ENCODE measurements around the gene APOH.
"Not testable (repeated sequence)": the region's sequence is repeated elsewhere in the genome, so short reads cannot be mapped to it uniquely, and the experiment has no call there.

Gene APOH

GRCh38 chr17:66262767-66263166 lies 33.6 kb upstream of the APOH start:
- Histone ChIP-seq H3K4me1 (ENCODE audit: control insufficient read depth in 1 of 2, insufficient read depth in 1 of 2, low read depth in 1 of 2, low read length in 1 of 2) (no peaks in the 10 kb centered on the region), H3K36me3 (no peaks in the 10 kb centered on the region), H3K9me3 (no peaks in the 10 kb centered on the region), H3K27me3 (peaks cover 15% of the 10 kb centered on the region), H3K27ac (no peak overlapping the region), H3K4me3 (ENCODE audit: low read depth in 1 of 2, low read length in 1 of 2) (no peak overlapping the region)
- TF ChIP-seq CTCF (IDR thresholded peaks at IDR 0.05), result no peak

- H3K27ac ChIP-seq, result no peak overlapping the region
- H3K9me3 ChIP-seq, result no peaks in the 10 kb centered on the region
- no peak for TF ChIP-seq CTCF (IDR thresholded peaks at IDR 0.05)
- no peak overlapping the region for H3K4me3 ChIP-seq (ENCODE audit: low read depth in 1 of 2, low read length in 1 of 2)
- H3K36me3 ChIP-seq, result no peaks in the 10 kb centered on the region
- peaks cover 15% of the 10 kb centered on the region for H3K27me3 ChIP-seq
- no peaks in the 10 kb centered on the region for H3K4me1 ChIP-seq (ENCODE audit: control insufficient read depth in 1 of 2, insufficient read depth in 1 of 2, low read depth in 1 of 2, low read length in 1 of 2)
Measured at GRCh38 chr17:66260688-66261087, 31.5 kb upstream of the APOH start.

- Histone ChIP-seq H3K27me3 (peaks cover 15% of the 10 kb centered on the region), H3K27ac (no peak overlapping the region), H3K36me3 (no peaks in the 10 kb centered on the region), H3K9me3 (no peaks in the 10 kb centered on the region), H3K4me1 (ENCODE audit: control insufficient read depth in 1 of 2, insufficient read depth in 1 of 2, low read depth in 1 of 2, low read length in 1 of 2) (no peaks in the 10 kb centered on the region), H3K4me3 (ENCODE audit: low read depth in 1 of 2, low read length in 1 of 2) (no peak overlapping the region)
- no peak for TF ChIP-seq CTCF (IDR thresholded peaks at IDR 0.05)
Measured at GRCh38 chr17:66260275-66260674, 31.1 kb upstream of the APOH start.

- no peaks in the 10 kb centered on the region for H3K36me3 ChIP-seq
- H3K27me3 ChIP-seq, result peaks cover 14% of the 10 kb centered on the region
- no peak overlapping the region for H3K27ac ChIP-seq
- no peak overlapping the region for H3K4me3 ChIP-seq (ENCODE audit: low read depth in 1 of 2, low read length in 1 of 2)
- no peak for TF ChIP-seq CTCF (IDR thresholded peaks at IDR 0.05)
- no peaks in the 10 kb centered on the region for H3K4me1 ChIP-seq (ENCODE audit: control insufficient read depth in 1 of 2, insufficient read depth in 1 of 2, low read depth in 1 of 2, low read length in 1 of 2)
- H3K9me3 ChIP-seq, result no peaks in the 10 kb centered on the region
Measured at GRCh38 chr17:66255527-66255971, 26.3 kb upstream of the APOH start.

GRCh38 chr17:66255112-66255511 lies 25.9 kb upstream of the APOH start:
- H3K36me3 ChIP-seq, result no peaks in the 10 kb centered on the region
- peaks cover 14% of the 10 kb centered on the region for H3K27me3 ChIP-seq
- H3K27ac ChIP-seq, result no peak overlapping the region
- no peak for TF ChIP-seq CTCF (IDR thresholded peaks at IDR 0.05)
- H3K4me3 ChIP-seq (ENCODE audit: low read depth in 1 of 2, low read length in 1 of 2), result no peak overlapping the region
- H3K9me3 ChIP-seq, result no peaks in the 10 kb centered on the region
- no peaks in the 10 kb centered on the region for H3K4me1 ChIP-seq (ENCODE audit: control insufficient read depth in 1 of 2, insufficient read depth in 1 of 2, low read depth in 1 of 2, low read length in 1 of 2)

GRCh38 chr17:66253458-66253857 lies 24.2 kb upstream of the APOH start:
- H3K27ac ChIP-seq; H3K4me1 ChIP-seq (ENCODE audit: control insufficient read depth in 1 of 2, insufficient read depth in 1 of 2, low read depth in 1 of 2, low read length in 1 of 2); H3K9me3 ChIP-seq; H3K36me3 ChIP-seq; H3K4me3 ChIP-seq (ENCODE audit: low read depth in 1 of 2, low read length in 1 of 2): not testable (repeated sequence)
- peaks cover 14% of the 10 kb centered on the region for H3K27me3 ChIP-seq
